ENCODE results near the gene UBE4A. TPM values are rescaled to one million over a fixed set of nuclear protein-coding genes. Genes with fewer than 3 reads are reported as not detected.

Gene UBE4A, protein sequence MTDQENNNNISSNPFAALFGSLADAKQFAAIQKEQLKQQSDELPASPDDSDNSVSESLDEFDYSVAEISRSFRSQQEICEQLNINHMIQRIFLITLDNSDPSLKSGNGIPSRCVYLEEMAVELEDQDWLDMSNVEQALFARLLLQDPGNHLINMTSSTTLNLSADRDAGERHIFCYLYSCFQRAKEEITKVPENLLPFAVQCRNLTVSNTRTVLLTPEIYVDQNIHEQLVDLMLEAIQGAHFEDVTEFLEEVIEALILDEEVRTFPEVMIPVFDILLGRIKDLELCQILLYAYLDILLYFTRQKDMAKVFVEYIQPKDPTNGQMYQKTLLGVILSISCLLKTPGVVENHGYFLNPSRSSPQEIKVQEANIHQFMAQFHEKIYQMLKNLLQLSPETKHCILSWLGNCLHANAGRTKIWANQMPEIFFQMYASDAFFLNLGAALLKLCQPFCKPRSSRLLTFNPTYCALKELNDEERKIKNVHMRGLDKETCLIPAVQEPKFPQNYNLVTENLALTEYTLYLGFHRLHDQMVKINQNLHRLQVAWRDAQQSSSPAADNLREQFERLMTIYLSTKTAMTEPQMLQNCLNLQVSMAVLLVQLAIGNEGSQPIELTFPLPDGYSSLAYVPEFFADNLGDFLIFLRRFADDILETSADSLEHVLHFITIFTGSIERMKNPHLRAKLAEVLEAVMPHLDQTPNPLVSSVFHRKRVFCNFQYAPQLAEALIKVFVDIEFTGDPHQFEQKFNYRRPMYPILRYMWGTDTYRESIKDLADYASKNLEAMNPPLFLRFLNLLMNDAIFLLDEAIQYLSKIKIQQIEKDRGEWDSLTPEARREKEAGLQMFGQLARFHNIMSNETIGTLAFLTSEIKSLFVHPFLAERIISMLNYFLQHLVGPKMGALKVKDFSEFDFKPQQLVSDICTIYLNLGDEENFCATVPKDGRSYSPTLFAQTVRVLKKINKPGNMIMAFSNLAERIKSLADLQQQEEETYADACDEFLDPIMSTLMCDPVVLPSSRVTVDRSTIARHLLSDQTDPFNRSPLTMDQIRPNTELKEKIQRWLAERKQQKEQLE
- total RNA-seq (29.0 and 37.0 TPM in 2 replicates), polyA plus RNA-seq (21.8 and 24.9 TPM in 2 replicates), polyA minus RNA-seq (ENCODE audit: low replicate concordance) (45.2 and 56.6 TPM in 2 replicates)
- polyA plus RNA-seq (2012) = 20.1 and 23.8 TPM in 2 replicates

DNA sequence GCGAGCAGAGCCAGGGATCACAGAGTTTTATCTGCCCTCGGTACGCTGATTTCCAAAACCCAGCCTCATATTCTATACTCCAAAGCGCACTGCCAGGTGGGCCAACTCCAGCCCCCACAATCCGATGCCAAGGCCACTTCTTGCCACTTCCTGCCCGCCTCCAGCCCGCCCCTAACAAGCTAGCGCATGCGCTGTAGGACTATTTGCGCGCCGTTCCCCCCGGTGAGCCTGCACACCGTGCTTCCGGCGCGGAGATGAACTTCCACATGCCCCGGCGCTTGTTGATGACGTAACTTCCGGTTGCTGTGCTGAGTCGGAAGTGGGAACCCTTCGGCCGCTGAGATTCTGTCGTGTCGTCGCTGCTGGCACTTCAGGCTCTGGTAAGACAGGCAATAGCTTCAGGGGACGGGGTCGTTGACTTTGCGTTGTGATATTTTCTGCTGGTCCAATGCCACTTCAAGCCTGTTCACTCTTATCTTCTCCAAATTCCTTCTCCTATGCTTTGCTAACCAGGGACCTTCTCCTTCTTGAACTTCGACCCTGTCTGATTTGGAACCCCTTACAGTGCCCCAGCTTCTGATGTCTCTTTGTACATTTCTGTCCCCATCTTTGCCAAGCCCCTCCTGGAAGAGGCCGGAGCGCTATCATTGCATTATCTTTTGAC, at the start of gene UBE4A:
Gene UBE4A (plus strand): TSS at position 306 of the 664 bp plus-strand sequence. CDS start 5,481 bp downstream, outside the sequence.
- H3K36me3 ChIP-seq (ENCODE audit: control insufficient read depth, insufficient read depth, low read length) = no peaks in the 10 kb centered on the region
- no peaks in the 10 kb centered on the region for H3K27me3 ChIP-seq (ENCODE audit: control insufficient read depth, insufficient read depth, low read length)
- peaks cover 38% of the 10 kb centered on the region for H3K79me2 ChIP-seq (ENCODE audit: control insufficient read depth, insufficient read depth, low read length)
- TF ChIP-seq EZH2 (IDR thresholded peaks at IDR 0.05; ENCODE audit: low read length, missing control alignments) (no peak), CTCF (conservative IDR thresholded peaks at IDR 0.05 in 1 of 2, IDR thresholded peaks at IDR 0.05 in 1 of 2; ENCODE audit: low read depth in 1 of 2, low read length in 2 of 2) (no peak)
- H3K9ac ChIP-seq (ENCODE audit: insufficient read depth, low read length) = peak within 1 kb of the TSS; percentile 73
- peak within 1 kb of the TSS; percentile 82 to 98 (median 92) for H3K4me3 ChIP-seq (replicated peaks in 1 of 4; ENCODE audit: control extremely low read depth in 1 of 4, insufficient read depth in 1 of 4, low read depth in 3 of 4, low read length in 4 of 4)
- peak within 1 kb of the TSS; percentile 73 for H3K27ac ChIP-seq (ENCODE audit: insufficient read depth, low read length)
- no peaks in the 10 kb centered on the region for H3K4me1 ChIP-seq (ENCODE audit: control insufficient read depth, extremely low read depth, insufficient read depth, low read length)
- H2AFZ ChIP-seq (ENCODE audit: low read length) = peak within 1 kb of the TSS; percentile 99
- H3K9me3 ChIP-seq (ENCODE audit: control insufficient read depth, insufficient read depth, low read depth, low read length) = no peaks in the 10 kb centered on the region
- DNase-seq (ENCODE audit: low read depth in 2 of 2) = peak; percentile 91 to 95
- peak within 1 kb of the TSS; percentile 81 for H3K4me2 ChIP-seq (ENCODE audit: extremely low read depth, insufficient read depth, low read length)
- no peaks in the 10 kb centered on the region for H4K20me1 ChIP-seq (ENCODE audit: control insufficient read depth, extremely low read depth, insufficient read depth, low read length)

DNA sequence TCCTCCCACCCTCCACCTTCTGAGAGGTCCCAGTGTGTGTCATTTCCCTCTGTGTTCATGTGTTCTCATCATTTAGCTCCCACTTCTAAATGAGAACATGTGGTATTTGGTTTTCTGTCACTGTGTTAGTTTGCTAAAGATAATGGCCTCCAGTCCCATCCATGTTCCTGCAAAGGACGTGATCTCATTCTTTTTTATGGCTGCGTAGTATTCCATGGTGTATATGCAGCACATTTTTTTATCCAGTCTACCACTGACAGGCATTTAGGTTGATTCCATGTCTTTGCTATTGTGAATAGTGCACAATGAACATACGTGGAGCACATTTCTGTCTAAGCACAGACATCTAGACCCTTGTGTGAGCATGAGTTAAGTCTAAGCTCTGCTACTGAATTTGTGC, 49.1 kb upstream of the UBE4A start:
- H4K20me1 ChIP-seq (ENCODE audit: control insufficient read depth, extremely low read depth, insufficient read depth, low read length) = no peaks in the 10 kb centered on the region
- H3K4me2 ChIP-seq (ENCODE audit: extremely low read depth, insufficient read depth, low read length) = no peak overlapping the region

More for the DNA sequence above, 49.1 kb upstream of the UBE4A start:
- Histone ChIP-seq H3K36me3 (ENCODE audit: control insufficient read depth, insufficient read depth, low read length) (no peaks in the 10 kb centered on the region), H3K9ac (ENCODE audit: insufficient read depth, low read length) (no peak overlapping the region), H3K27me3 (ENCODE audit: control insufficient read depth, insufficient read depth, low read length) (no peaks in the 10 kb centered on the region), H3K4me1 (ENCODE audit: control insufficient read depth, extremely low read depth, insufficient read depth, low read length) (no peaks in the 10 kb centered on the region), H3K4me3 (replicated peaks in 1 of 4; ENCODE audit: control extremely low read depth in 1 of 4, insufficient read depth in 1 of 4, low read depth in 3 of 4, low read length in 4 of 4) (no peak overlapping the region), H2AFZ (ENCODE audit: low read length) (no peak overlapping the region), H3K79me2 (ENCODE audit: control insufficient read depth, insufficient read depth, low read length) (no peaks in the 10 kb centered on the region), H3K9me3 (ENCODE audit: control insufficient read depth, insufficient read depth, low read depth, low read length) (no peaks in the 10 kb centered on the region), H3K27ac (ENCODE audit: insufficient read depth, low read length) (no peak overlapping the region)
- TF ChIP-seq EZH2 (IDR thresholded peaks at IDR 0.05; ENCODE audit: low read length, missing control alignments) (no peak), CTCF (conservative IDR thresholded peaks at IDR 0.05 in 1 of 2, IDR thresholded peaks at IDR 0.05 in 1 of 2; ENCODE audit: low read depth in 1 of 2, low read length in 2 of 2) (no peak)
- DNase-seq (ENCODE audit: low read depth in 2 of 2) = no peak

Data from fibroblast of lung (primary cell).